Activated CD4-positive, alpha-beta T cell treated with anti-CD3 and anti-CD28 coated beads, Interleukin-2, Interleukin-6, amounts not matched to agents 100 ng/mL and 50 ng/mL, durations not matched to agents 16 hours and 8 hours (primary cell): ENCODE data around the gene ELAC1.
"Not testable (repeated sequence)": the region's sequence is repeated elsewhere in the genome, so short reads cannot be mapped to it uniquely, and the experiment has no call there.

Experiments used
- DNase-seq: peaks from one replicate; pipeline ENCODE4 v3.0.0-alpha.2; 2020

Gene ELAC1

DNA sequence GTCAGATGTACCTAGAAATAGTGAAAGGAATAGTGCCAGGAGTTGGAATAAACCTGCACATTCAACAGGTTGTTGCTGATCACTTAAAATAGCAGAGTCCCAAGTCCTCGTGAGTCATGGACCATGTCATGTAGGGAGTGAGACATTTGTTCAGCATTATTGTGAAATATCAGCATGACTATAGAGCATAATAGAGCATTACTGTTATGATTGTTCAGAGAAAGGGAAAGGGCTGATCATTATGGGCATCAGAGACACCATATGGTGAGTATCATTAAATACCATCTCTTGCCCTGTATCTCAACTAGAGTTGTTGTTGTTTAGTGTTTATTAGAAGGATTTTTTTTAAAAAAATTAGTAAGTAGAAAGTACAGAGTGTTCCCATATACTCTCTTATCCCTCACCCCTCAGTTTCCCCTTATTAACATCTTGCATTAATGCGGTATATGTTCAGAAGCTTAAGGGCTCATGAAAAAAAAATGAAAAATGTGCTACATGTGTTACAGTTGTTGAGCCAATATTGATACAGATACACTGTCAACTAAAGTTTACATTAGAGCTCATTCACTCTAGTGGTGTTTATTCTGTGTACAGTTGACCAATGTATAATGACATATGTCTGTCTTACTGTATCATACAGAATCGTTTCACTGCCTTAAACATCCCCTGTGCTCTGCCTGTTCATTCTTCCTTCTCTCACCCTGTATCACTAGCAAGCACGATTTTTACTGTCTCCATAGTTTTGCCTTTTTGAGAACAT, 5.7 kb downstream of the ELAC1 start:
- DNase-seq = peak; percentile 53

DNA sequence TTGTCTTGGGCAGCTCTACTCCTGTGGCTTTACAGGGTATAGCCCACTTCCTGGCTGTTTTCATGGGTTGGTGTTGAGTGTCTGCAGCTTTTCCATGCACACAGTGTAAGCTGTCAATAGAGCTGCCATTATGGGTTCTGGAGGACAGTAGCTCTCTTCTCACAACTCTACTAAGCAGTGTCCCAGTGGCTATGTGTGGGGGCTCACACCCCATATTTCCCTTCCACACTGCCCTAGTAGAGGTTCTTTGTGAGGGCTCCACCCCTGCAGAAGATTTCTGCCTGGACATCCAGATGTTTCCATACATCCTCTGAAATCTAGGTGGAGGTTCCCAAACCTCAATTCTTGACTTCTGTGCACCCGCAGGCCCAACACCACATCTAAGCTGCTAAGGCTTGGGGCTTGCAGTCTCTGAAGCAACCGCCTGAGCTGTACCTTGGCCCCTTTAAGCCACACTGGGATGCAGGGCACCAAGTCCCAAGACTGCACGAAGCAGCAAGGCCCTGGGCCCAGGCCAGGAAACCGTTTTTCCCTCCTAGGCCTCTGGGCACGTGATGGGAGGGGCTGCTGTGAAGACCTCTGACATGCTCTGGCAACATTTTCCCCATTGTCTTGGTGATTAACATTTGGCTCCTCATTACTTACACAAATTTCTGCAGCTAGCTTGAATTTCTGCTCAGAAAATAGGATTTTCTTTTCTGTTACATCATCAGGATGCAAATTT, 9.4 kb downstream of the ELAC1 start:
- DNase-seq = no peak

DNA sequence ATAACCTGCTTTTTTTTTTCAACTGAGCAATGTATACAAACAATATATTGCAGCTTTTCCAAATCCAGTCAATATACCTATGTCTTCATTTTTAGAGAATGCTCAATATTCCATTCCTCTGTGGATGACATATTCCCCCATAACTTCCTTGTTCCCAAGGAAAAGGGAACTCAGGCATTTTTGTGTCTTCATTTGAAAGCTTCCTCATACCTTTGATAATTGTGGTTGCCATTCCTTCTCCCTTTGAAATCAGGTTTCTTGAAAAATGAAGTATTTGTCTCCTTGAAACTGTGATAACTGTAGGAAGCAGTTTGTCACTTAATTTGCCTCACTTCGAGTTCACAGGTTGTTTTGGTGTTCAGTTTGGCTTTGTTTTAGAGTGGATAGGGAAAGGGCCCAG, 13.5 kb downstream of the ELAC1 start:
- no peak for DNase-seq

DNA sequence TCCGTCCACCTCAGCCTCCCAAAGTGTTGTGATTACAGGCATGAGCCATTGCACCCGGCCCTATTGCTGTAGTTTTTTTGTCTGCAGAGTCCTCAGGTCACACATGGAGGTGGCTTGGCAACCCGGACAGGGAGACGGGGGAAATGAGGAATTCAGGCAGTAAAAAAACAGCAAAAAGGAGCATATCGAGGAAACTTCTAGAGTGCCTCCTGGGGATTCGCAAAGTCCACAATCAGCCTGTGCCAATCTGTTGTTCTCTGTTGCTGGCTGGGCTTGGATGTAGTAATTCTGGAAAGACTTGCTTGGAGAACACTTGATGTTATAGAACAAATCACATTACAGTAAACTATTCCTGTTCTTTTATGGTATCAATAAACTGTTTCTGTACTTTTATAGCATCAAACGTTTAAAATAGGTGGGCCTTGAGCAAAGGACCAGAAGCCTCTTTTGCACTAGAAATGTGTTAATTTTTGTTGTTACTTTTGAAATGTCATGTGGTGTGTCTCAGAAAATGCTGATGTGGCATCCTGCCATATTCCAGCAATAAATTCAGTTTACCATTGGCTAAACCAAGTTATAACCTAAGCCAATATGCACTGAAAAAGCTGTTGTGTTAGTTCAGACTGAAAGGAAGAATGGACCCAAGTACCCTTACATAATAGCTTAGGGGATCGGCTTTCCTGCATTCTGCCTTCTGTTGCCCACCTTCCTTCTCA, 14.4 kb downstream of the ELAC1 start:
- DNase-seq = no peak

- no peak for DNase-seq
Measured at GRCh38 chr18:50982802-50983179, 15.0 kb downstream of the ELAC1 start.

DNA sequence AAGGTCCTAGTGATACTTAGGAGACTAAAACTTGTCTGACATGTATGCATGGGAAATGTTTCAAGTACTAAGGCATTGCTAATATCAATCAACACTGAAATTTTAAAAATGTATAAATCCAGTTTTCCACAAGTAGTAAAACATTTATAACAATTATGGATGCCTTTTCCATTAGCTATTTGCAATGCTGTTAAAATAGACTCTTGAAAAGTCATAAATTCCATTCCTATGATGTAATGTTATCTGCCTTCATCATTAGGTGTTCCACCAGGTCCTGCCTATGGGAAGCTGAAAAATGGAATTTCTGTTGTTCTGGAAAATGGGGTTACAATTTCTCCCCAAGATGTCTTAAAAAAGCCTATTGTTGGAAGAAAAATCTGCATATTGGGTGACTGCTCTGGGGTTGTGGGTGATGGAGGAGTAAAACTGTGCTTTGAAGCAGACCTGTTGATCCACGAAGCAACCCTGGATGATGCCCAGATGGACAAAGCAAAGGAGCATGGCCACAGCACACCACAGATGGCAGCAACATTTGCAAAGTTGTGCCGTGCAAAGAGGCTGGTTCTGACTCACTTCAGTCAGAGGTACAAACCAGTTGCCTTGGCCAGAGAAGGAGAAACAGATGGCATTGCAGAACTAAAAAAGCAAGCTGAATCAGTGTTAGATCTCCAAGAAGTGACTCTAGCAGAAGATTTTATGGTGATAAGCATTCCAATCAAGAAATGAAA, 18.7 kb downstream of the ELAC1 start:
- DNase-seq = no peak

- no peak for DNase-seq
Measured at GRCh38 chr18:50987261-50987660, 19.4 kb downstream of the ELAC1 start.

- DNase-seq = no peak
Measured at GRCh38 chr18:50989711-50990110, 21.9 kb downstream of the ELAC1 start.

- no peak for DNase-seq
Measured at GRCh38 chr18:50992351-50992762, 24.5 kb downstream of the ELAC1 start.

DNA sequence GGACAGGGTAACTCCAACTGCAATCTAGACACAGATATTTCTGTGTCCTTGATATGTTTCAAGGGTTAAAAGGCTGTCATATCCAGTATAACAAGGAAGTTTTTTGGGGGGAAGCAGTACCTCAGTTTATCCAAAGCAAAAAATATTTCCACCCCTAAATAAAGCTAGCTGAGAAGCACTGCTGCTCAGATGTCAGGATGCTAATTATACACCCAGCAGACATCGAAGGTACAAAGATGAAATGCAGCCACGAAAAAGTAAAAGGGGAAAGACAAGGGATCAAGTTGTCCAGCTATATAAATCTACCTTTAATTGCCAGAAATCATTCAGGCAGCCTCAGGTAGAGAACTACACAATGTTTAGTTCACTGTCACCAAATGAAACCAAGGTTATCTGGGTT, 26.2 kb downstream of the ELAC1 start:
- DNase-seq = no peak

DNA sequence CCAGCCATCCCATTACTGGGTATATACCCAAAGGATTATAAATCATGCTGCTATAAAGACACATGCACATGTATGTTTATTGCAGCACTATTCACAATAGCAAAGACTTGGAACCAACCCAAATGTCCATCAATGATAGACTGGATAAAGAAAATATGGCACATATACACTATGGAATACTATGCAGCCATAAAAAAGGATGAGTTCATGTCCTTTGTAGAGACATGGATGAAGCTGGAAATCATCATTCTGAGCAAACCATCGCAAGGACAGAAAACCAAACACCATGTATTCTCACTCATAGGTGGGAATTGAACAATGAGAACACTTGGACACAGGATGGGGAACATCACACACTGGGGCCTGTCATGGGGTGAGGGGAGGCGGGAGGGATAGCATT, 35.3 kb downstream of the ELAC1 start:
- not testable (repeated sequence) for DNase-seq

DNA sequence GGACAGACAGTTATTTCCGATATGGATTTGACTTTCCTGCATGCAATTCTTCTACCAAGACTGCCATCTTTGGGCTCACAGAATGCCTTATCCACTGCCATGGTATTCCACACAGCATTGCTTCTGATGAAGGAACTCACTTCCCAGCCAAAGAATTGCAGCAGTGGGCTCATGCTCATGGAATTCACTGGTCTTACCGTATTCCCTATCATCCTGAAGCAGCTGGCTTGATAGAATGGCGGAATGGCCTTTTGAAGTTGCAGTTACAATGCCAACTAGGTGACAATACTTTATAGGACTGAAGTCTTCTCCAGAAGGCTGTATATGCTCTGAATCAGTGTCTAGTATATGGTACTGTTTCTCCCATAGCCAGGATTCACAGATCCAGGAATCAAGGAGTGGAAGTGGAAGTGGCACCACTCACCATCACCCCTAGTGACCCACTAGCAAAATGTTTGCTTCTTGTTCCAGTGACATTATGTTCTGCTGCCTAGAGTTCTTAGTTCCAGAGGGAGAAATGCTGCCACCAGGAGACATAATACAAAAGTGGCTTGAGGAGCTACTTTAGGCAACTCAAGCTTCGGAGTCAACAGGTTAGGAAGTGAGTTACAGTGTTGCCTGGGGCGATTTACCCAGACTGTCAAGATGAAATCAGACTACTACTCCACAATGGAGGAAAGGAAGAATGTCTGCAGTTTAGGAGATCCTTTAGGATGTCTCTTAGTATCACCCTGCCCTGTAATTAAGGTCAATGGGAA, 38.4 kb downstream of the ELAC1 start:
- DNase-seq = no peak

DNA sequence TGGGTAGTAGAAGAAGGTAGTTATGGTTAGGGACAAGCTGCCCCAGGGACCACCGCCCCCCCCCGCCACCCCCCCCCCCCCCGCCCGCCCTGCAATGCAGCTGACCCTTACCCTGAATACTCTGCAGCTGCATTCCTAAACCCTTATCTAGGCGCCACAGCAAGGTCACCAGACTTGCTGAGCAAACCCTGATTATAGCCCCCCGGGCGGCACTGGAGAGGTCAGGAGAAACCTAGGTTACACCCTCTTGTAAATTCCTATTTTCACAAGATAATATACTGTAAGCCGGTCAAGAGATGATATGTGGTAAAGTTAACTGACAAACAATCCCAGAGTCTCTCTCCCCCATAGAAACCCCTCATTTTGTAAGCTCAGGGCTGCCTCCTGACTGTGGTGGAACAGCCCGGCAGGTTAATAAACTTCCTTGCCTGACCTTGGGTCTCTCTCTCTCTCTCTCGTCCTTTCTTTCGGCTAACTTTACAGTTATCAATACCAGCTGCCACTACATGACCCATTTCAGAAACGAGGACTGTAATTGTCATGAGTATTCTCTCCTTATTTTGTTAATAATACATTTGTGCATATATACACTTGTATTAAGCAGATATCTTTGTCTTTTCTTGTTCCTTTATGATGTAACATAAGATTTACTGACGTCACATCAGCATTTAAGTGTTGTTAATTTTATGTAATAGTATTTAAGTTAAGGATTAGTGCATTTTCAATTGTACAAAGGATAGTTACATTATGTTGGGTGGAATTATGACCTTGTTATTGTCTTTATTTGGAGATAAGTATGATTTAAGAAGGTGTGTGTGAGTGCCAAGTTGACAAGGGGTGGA, 39.3 kb downstream of the ELAC1 start:
- DNase-seq = no peak

DNA sequence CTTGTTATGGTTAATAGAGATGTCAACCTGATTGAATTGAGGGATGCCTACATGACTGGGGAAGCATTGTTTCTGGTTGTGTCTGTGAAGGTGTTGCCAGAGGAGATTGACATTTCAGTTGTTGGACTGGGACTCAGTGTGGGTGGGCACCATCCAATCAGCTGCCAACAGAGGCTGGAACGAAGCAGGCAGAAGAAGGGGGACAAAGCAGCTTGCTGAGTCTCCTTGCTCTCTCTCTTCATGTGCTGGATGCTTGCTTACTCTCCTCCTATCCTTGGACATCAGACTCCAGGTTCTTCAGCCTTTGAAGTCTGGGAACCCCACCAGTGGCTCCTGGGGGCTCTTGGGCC, 39.9 kb downstream of the ELAC1 start:
- DNase-seq = no peak

- DNase-seq = no peak
Measured at GRCh38 chr18:51009072-51009471, 41.2 kb downstream of the ELAC1 start.

DNA sequence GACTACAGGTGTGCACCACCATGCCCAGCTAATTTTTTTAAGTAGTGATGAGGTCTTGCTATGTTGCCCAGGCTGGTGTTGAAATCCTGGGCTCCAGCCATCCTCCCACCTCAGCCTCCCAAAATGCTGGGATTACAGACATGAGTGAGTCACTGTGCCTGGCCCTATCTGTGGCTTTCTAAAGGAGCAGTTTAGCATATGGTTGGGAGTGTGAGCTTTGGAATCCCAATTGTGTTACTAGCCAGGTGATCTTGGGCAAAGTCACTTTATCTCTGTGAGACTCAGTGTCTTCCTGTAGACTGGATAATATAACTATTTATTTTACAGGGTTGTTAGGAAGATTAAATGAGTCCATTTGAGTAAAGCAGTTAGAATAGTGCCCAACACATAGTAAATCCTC, 42.4 kb downstream of the ELAC1 start:
- no peak for DNase-seq

- no peak for DNase-seq
Measured at GRCh38 chr18:51011709-51012108, 43.9 kb downstream of the ELAC1 start.

DNA sequence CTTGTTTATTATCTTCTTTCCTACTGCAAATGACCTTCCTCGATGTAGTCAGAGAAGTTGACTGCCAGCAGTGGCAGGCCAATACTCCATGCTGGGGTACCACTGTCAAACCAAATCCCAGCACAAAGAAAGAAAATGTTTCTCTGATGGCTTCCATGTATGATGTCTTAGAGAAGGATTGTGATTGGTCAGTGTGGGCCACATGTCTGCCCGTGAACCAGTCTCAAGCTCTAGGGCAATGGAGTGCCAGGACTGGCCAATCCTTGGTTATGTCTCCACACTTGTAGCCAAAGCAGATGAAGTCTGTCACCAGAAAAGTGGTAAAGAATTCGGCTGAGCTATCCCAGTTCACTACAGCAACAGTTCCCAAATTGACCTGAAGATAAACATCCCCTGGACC, 44.6 kb downstream of the ELAC1 start:
- DNase-seq = no peak

- no peak for DNase-seq
Measured at GRCh38 chr18:51013259-51013658, 45.4 kb downstream of the ELAC1 start.

DNA sequence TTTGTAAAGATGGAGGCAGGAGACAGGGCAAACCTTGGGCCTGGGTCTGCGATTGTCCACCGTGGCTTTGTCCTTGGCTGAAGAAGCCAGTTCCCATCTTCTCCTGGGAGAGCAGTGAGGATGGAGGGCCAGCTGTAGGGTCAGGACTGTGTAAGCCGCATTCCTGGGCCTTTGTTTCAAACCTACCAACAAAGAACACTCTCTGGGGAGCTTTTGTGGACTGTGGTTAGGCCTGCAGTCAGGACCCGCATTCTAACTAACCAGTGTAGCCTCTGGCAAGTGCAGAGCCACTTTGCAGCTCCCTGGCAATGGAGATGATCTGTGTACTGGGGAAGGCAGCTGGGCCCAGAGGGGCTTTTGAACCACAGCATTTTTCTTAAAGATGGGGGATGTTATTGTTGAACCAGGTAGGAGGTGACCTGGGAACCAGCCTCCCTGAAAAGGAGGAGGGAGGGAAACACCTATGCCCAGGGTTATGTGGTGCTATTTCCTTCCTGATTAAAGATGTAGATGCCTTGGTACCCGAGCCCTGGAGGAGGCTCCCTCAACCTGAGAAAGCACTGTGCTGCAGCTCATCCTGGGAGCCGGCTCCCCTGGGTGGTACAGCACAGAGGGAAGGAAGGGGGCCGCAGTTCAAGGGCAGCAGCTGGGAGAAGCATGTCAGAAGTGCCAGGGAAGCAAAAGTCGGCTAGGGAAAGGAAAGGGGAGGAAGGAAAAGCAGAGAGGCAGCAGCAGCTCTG, 49.5 kb downstream of the ELAC1 start:
- no peak for DNase-seq

GRCh38 chr18:51020536-51020935, 52.7 kb downstream of the ELAC1 start:
- no peak for DNase-seq
